WI38 (cell line): ENCODE results near the gene MUC4.
"Not testable (repeated sequence)": the region's sequence is repeated elsewhere in the genome, so short reads cannot be mapped to it uniquely, and the experiment has no call there.

Experiments used
- H3K4me3 ChIP-seq: 2 replicates; pipeline ENCODE4 v1.5.1; 2011; ENCODE audit warnings: low read depth, mild to moderate bottlenecking, control low read depth, low read length
- TF ChIP-seq, protein P1 (sequence below): IDR thresholded peaks from 2 replicates; pipeline ENCODE4 v1.5.1; 2012; ENCODE audit warnings: low read depth, mild to moderate bottlenecking, control low read depth, low read length

MUC4 gene

DNA sequence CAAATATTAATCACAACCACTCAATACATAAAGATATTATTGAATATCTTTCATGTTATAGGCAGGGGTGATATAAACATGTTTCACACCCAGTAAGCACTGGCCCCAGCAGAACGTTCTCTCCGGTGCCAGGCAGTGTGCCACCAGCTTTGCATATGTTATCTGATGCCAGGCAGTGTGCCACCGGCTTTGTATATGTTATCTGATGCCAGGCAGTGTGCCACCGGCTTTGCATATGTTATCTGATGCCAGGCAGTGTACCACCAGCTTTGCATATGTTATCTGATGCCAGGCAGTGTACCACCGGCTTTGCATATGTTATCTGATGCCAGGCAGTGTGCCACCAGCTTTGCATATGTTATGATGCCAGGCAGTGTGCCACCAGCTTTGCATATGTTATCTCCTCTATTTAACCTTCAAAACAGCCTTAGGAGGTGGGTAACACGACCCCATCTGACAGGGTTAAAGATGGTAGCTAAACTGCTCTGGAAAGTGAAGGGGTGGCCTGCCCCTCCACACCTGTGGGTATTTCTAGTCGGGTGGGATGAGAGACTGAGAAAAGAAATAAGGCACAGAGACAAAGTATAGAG lies 84.0 kb downstream of the MUC4 start:
- no peak overlapping the region for H3K4me3 ChIP-seq
- TF ChIP-seq, protein P1, sequence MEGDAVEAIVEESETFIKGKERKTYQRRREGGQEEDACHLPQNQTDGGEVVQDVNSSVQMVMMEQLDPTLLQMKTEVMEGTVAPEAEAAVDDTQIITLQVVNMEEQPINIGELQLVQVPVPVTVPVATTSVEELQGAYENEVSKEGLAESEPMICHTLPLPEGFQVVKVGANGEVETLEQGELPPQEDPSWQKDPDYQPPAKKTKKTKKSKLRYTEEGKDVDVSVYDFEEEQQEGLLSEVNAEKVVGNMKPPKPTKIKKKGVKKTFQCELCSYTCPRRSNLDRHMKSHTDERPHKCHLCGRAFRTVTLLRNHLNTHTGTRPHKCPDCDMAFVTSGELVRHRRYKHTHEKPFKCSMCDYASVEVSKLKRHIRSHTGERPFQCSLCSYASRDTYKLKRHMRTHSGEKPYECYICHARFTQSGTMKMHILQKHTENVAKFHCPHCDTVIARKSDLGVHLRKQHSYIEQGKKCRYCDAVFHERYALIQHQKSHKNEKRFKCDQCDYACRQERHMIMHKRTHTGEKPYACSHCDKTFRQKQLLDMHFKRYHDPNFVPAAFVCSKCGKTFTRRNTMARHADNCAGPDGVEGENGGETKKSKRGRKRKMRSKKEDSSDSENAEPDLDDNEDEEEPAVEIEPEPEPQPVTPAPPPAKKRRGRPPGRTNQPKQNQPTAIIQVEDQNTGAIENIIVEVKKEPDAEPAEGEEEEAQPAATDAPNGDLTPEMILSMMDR, result no peak

DNA sequence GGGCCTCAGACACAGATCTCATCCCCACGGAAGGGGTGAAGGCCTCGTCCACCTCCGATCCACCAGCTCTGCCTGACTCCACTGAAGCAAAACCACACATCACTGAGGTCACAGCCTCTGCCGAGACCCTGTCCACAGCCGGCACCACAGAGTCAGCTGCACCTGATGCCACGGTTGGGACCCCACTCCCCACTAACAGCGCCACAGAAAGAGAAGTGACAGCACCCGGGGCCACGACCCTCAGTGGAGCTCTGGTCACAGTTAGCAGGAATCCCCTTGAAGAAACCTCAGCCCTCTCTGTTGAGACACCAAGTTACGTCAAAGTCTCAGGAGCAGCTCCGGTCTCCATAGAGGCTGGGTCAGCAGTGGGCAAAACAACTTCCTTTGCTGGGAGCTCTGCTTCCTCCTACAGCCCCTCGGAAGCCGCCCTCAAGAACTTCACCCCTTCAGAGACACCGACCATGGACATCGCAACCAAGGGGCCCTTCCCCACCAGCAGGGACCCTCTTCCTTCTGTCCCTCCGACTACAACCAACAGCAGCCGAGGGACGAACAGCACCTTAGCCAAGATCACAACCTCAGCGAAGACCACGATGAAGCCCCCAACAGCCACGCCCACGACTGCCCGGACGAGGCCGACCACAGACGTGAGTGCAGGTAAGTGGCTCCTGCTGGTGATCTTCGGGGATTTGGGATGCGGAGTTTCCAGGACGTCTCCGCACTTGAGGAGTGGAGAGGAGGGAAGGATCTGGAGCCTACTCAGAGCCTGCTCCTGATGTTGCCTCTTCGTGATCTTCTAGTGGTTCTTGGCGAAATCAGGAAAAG lies 85.6 kb downstream of the MUC4 start:
- not testable (repeated sequence) for H3K4me3 ChIP-seq

DNA sequence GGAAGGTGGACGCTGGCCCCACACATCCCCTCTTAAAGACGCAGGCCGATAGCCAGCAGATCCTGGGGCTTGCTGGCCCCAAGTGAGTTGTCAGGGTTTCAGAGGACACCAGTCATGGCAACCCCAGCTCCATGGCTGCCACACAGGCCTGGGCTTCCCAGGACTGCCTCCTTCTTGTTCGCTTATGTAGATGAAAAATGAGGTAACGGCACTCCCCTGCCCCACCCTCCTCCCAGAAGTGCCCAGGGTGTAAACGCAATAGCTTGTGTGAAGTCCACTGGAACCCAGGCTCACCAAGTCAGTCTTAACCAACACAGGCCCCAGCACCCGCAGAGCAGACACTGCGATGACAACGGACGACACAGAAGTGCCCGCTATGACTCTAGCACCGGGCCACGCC lies 87.4 kb downstream of the MUC4 start:
- not testable (repeated sequence) for H3K4me3 ChIP-seq

DNA sequence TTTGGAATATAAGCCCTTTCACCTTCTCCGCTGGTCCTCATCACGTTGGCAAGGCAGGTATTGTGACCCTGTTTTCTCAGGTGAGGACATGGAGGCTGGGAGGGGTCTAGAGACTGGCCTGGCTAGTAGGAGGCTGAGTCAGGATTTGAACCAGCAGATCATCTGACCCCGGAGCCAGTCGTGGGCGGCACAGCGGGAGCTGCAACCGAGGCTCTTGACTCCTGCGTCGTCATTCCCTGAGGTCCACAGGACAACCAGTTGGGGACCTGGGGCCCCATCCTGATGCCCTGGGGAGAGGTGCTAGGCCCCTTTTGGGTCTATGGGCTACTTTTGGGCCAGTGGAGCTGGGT lies 88.8 kb downstream of the MUC4 start:
- not testable (repeated sequence) for H3K4me3 ChIP-seq

DNA sequence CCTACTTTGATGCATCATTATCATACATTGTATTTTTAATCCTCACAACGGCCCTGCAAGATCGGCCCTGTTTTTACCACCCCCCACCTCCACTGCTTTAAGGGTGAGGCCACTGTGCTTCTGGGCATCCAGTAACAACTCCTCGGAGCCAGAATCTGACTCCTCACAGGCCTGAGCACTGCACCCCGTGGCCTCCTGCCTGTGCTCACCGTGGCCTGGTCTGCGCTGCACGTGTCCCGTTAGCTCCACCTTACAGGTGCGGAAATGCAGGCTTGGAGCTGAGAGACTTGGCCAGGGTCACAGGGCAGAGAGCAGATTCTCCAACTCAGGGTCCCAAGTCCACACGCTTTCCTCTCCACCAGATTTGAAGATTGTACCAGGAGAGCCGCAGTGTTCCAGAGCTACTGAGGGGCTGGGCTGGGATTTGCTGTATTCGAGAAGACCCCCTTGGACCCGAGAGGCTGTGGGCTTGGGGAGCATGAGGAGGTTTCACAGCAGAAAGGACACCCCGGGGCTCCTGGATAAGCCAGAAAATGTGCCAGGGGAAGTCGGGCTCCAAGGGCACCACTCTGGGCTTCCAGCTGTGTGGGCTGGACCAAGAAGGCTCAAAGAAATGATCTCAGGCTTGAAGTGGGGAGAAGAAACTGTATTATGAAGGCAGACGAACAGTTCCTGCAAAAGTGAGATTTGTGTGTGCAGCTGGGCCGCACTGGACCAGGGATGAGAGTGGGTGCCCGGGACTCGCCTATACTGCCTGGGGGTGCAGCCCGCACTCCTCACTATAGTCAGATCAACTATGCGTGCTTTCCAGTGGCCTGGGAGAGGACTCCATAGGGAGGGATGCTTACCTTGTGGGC lies 89.4 kb downstream of the MUC4 start:
- H3K4me3 ChIP-seq, result not testable (repeated sequence)

DNA sequence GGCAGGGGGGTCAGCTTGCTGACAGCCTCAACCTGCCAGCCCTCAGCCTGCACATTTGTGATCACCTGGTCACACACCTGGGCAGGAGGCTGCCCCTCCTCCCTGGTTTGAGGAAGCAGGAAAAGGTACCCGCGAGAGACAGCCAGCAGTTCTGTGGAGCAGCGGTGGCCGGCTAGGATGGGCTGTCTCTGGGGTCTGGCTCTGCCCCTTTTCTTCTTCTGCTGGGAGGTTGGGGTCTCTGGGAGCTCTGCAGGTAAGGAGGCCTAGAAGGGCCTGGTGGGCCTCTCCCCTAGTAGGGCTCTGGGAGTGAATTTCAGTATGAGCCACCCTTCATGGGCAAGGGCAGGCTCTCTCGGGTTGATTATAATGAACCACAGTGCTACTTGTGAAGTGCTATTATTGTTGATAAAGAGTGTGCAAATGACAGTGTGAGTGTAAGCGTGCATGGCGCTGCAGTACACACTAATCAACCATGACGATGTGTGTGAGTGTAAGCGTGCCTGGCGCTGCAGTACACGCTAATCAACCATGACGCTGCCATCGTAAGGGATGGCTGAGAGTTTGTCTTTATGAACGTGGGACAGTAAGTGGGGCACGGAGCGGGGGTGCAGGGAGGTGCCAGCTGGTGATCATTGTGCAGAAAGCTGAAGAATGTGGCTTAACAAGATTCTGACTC lies 90.8 kb downstream of the MUC4 start, which contains the start of gene MUC20:
MUC20 (plus strand) TSS at position 148 of the 676 bp plus-strand sequence; CDS start at position 178, 30 bp downstream.
- not testable (repeated sequence) for H3K4me3 ChIP-seq

- H3K4me3 ChIP-seq, result not testable (repeated sequence)
These were observed 92.0 kb downstream of the MUC4 start for GRCh38 chr3:195719514-195720254.

GRCh38 chr3:195718477-195718984 lies 93.2 kb downstream of the MUC4 start:
- H3K4me3 ChIP-seq, result no peak overlapping the region
- TF ChIP-seq, protein P1, result no peak

GRCh38 chr3:195717852-195718476 lies 93.8 kb downstream of the MUC4 start:
- H3K4me3 ChIP-seq, result no peak overlapping the region
- TF ChIP-seq, protein P1, result no peak
